Measurements from ENCODE around the gene EAF2. TPM values are rescaled to one million over a fixed set of nuclear protein-coding genes. Genes with fewer than 3 reads are reported as not detected.

The EAF2 gene
- total RNA-seq, 1 donor = 24.5 TPM

Other genes starting within 250 kb of the EAF2 start
- not detected for gene FBXO40, start 241.8 kb upstream of the EAF2 start, total RNA-seq
- 63.0 TPM for gene HCLS1, start 174.3 kb upstream of the EAF2 start, total RNA-seq
- gene GOLGB1, start 85.5 kb upstream of the EAF2 start, total RNA-seq = 8.6 TPM
- gene IQCB1, start 149 bp upstream of the EAF2 start, total RNA-seq = 22.6 TPM
- 6.7 TPM for gene SLC15A2, start 59.2 kb downstream of the EAF2 start, total RNA-seq
- 0.54 TPM for gene ILDR1, start 187.0 kb downstream of the EAF2 start, total RNA-seq
- 0.27 TPM for gene CD86, start 220.2 kb downstream of the EAF2 start, total RNA-seq

Data from hematopoietic multipotent progenitor cell (in vitro differentiated cells).